IMR-90 (cell line): ENCODE results near the gene MECR. TPM values are rescaled to one million over a fixed set of nuclear protein-coding genes. Genes with fewer than 3 reads are reported as not detected.

Experiments used
- ATAC-seq: fragments of 200-7000 bp; cut with Tn5 transposase; 2 replicates; pipeline ENCODE4 v1.9.1; 2020; ENCODE audit warnings: low read depth, mild to moderate bottlenecking, moderate library complexity
- BruUV-seq: library from RNA; stranded (reverse); fragments of 400-500 nt; replicated peaks from 2 replicates; lab custom pipeline; 2021; lab: Mats Ljungman, UMichigan
- CTCF ChIA-PET: fragments of 300-600 bp; formaldehyde crosslinking; extraction: SDS; loops from one replicate; lab custom pipeline; 2021; ENCODE audit warnings: antibody characterized with exemption; lab: Yijun Ruan, JAX
- POLR2A ChIA-PET: fragments of 300-600 bp; sonication (Branson Sonifier 250); formaldehyde crosslinking; loops from one replicate; lab custom pipeline; 2022; ENCODE audit warnings: antibody characterized with exemption; ENCODE audit not compliant: unreplicated experiment; lab: Charles Lee
- DNase-seq: peaks from one replicate; pipeline ENCODE4 v3.0.0; 2013
- H2AFZ ChIP-seq: replicated peaks from 2 replicates; pipeline ENCODE3; 2013; ENCODE audit warnings: low read length, mild to moderate bottlenecking; ENCODE audit not compliant: poor library complexity
- H2AK5ac ChIP-seq: 2 replicates; pipeline ENCODE4 v1.6.1; 2013; ENCODE audit warnings: low read depth, low read length, inconsistent platforms
- H2AK9ac ChIP-seq: replicated peaks from 2 replicates; pipeline ENCODE3; 2013; ENCODE audit warnings: mild to moderate bottlenecking, low read depth, low read length, moderate library complexity; ENCODE audit not compliant: poor library complexity
- H2BK120ac ChIP-seq: 2 replicates; pipeline ENCODE4 v1.6.1; 2013; ENCODE audit warnings: low read depth, low read length, inconsistent platforms
- H2BK15ac ChIP-seq: 3 replicates; pipeline ENCODE4 v1.6.1; 2013; ENCODE audit warnings: low read depth, low read length, inconsistent platforms
- H2BK20ac ChIP-seq: 2 replicates; pipeline ENCODE4 v1.6.1; 2013; ENCODE audit warnings: low read depth, mild to moderate bottlenecking, inconsistent platforms, low read length, moderate library complexity
- H2BK5ac ChIP-seq: 2 replicates; pipeline ENCODE4 v1.6.1; 2013; ENCODE audit warnings: mild to moderate bottlenecking, low read depth, low read length, inconsistent platforms; ENCODE audit not compliant: poor library complexity, severe bottlenecking
- H3K14ac ChIP-seq: replicated peaks from 2 replicates; pipeline ENCODE4 v1.6.1; 2013; ENCODE audit warnings: low read depth, low read length, inconsistent platforms
- H3K18ac ChIP-seq: 2 replicates; pipeline ENCODE4 v1.6.1; 2013; ENCODE audit warnings: low read depth, low read length, control low read depth
- H3K23ac ChIP-seq: 2 replicates; pipeline ENCODE4 v1.6.1; 2013; ENCODE audit warnings: low read depth, low read length, inconsistent platforms
- H3K27ac ChIP-seq: 2 replicates; pipeline ENCODE4 v1.5.1; 2013; ENCODE audit warnings: mild to moderate bottlenecking, control low read depth, low read length; ENCODE audit not compliant: insufficient read depth
- H3K27me3 ChIP-seq: 2 replicates; pipeline ENCODE4 v1.6.1; 2013; ENCODE audit warnings: low read length; ENCODE audit not compliant: control insufficient read depth, insufficient read depth
- H3K36me3 ChIP-seq: 2 replicates; pipeline ENCODE4 v1.6.1; 2013; ENCODE audit warnings: low read length, mixed read lengths; ENCODE audit not compliant: control insufficient read depth, insufficient read depth
- H3K4ac ChIP-seq: 2 replicates; pipeline ENCODE4 v1.6.1; 2013; ENCODE audit warnings: low read depth, low read length, inconsistent platforms
- H3K4me1 ChIP-seq: 2 replicates; pipeline ENCODE4 v1.6.1; 2013; ENCODE audit warnings: low read length, mixed read lengths; ENCODE audit not compliant: control insufficient read depth, insufficient read depth
- H3K4me2 ChIP-seq: 2 replicates; pipeline ENCODE4 v1.6.1; 2013; ENCODE audit warnings: low read depth, mild to moderate bottlenecking, control low read depth, low read length, moderate library complexity
- H3K4me3 ChIP-seq: 2 replicates; pipeline ENCODE4 v1.5.1; 2013; ENCODE audit warnings: low read depth, mild to moderate bottlenecking, control low read depth, low read length, moderate library complexity; ENCODE audit not compliant: insufficient read depth
- H3K56ac ChIP-seq: 2 replicates; pipeline ENCODE4 v1.6.1; 2013; ENCODE audit warnings: low read length, inconsistent platforms; ENCODE audit not compliant: insufficient read depth; ENCODE audit errors: extremely low read depth
- H3K79me1 ChIP-seq, 2 experiments: 2 replicates each; pipeline ENCODE4 v1.6.1; 2013; ENCODE audit warnings: low read length in 2 of 2, inconsistent platforms in 1 of 2, low read depth in 1 of 2
- H3K9ac ChIP-seq: 2 replicates; pipeline ENCODE4 v1.6.1; 2013; ENCODE audit warnings: low read depth, low read length, control low read depth
- H3K9me1 ChIP-seq: 2 replicates; pipeline ENCODE4 v1.6.1; 2013; ENCODE audit warnings: low read length, inconsistent platforms; ENCODE audit not compliant: insufficient read depth
- H3K9me3 ChIP-seq: 2 replicates; pipeline ENCODE4 v1.6.1; 2013; ENCODE audit warnings: low read length; ENCODE audit not compliant: control insufficient read depth, insufficient read depth
- H4K20me1 ChIP-seq: 2 replicates; pipeline ENCODE4 v1.6.1; 2013; ENCODE audit warnings: low read length, inconsistent platforms; ENCODE audit not compliant: insufficient read depth
- H4K5ac ChIP-seq: 2 replicates; pipeline ENCODE4 v1.6.1; 2013; ENCODE audit warnings: mild to moderate bottlenecking, low read depth, low read length, control low read depth
- H4K8ac ChIP-seq, 2 experiments: 2 replicates each; pipeline ENCODE4 v1.6.1; 2013; ENCODE audit warnings: low read depth in 2 of 2, low read length in 2 of 2, control low read depth in 1 of 2, inconsistent platforms in 1 of 2
- H4K91ac ChIP-seq: 2 replicates; pipeline ENCODE4 v1.6.1; 2013; ENCODE audit warnings: low read depth, low read length, inconsistent platforms; ENCODE audit not compliant: insufficient read depth
- BHLHE40 ChIP-seq: fragments of 150-350 bp; IDR thresholded peaks from 2 replicates; pipeline ENCODE4 v1.6.1; 2016; ENCODE audit warnings: mild to moderate bottlenecking, low read depth, low read length
- CEBPB ChIP-seq: IDR thresholded peaks from 2 replicates; pipeline ENCODE4 v1.6.1; 2012; ENCODE audit warnings: low read depth, low read length, improper control_type of control experiment
- CHD1 ChIP-seq: IDR thresholded peaks from 2 replicates; pipeline ENCODE4 v1.6.1; 2012; ENCODE audit warnings: low read depth, low read length, improper control_type of control experiment
- CTCF ChIP-seq: conservative IDR thresholded peaks from 2 replicates; pipeline ENCODE4 v1.5.1; 2012; ENCODE audit warnings: mild to moderate bottlenecking, low read depth, low read length, improper control_type of control experiment
- FOS ChIP-seq: fragments of 150-350 bp; IDR thresholded peaks from 2 replicates; pipeline ENCODE4 v1.6.1; 2016; ENCODE audit warnings: low read depth, low read length
- MAFK ChIP-seq: IDR thresholded peaks from 2 replicates; pipeline ENCODE4 v1.6.1; 2012; ENCODE audit warnings: low read depth, low read length, improper control_type of control experiment
- MAZ ChIP-seq: IDR thresholded peaks from 2 replicates; pipeline ENCODE4 v1.6.1; 2012; ENCODE audit warnings: low read depth, mild to moderate bottlenecking, low read length, improper control_type of control experiment, moderate library complexity, borderline replicate concordance
- MXI1 ChIP-seq: IDR thresholded peaks from 2 replicates; pipeline ENCODE4 v1.6.1; 2012; ENCODE audit warnings: low read depth, mild to moderate bottlenecking, low read length, moderate library complexity, borderline replicate concordance
- NFE2L2 ChIP-seq: fragments of 150-350 bp; IDR thresholded peaks from 2 replicates; pipeline ENCODE4 v1.6.1; 2016; ENCODE audit warnings: low read depth, mild to moderate bottlenecking, low read length
- POLR2A ChIP-seq: IDR thresholded peaks from 2 replicates; pipeline ENCODE4 v1.6.1; 2012; ENCODE audit warnings: mild to moderate bottlenecking, low read depth, low read length
- RAD21 ChIP-seq: IDR thresholded peaks from 2 replicates; pipeline ENCODE4 v1.6.1; 2012; ENCODE audit warnings: low read length, improper control_type of control experiment
- RCOR1 ChIP-seq: IDR thresholded peaks from 2 replicates; pipeline ENCODE4 v1.6.1; 2012; ENCODE audit warnings: mild to moderate bottlenecking, low read length, improper control_type of control experiment; ENCODE audit not compliant: insufficient replicate concordance
- RFX5 ChIP-seq: IDR thresholded peaks from 2 replicates; pipeline ENCODE4 v1.8.0; 2012; ENCODE audit warnings: low read depth, mild to moderate bottlenecking, low read length, moderate library complexity
- SMC3 ChIP-seq: fragments of 150-350 bp; IDR thresholded peaks from 2 replicates; pipeline ENCODE4 v1.6.1; 2016; ENCODE audit warnings: low read depth, mild to moderate bottlenecking, antibody characterized with exemption, low read length, moderate library complexity
- USF2 ChIP-seq: fragments of 150-350 bp; IDR thresholded peaks from 2 replicates; pipeline ENCODE4 v1.6.1; 2017; ENCODE audit warnings: mild to moderate bottlenecking, antibody characterized with exemption, low read length, low read depth
- WGBS, 2 experiments: methylation state at CpG; one replicate each; pipeline versions ENCODE4 v1.1.5 to v1.1.7; 2013; ENCODE audit warnings: missing lambda C conversion rate in 2 of 2; ENCODE audit not compliant: insufficient read length in 1 of 2; ENCODE audit errors: extremely low coverage in 2 of 2; 5-methylcytosine and 5-hydroxymethylcytosine counted together
- dilution Hi-C: fragments of 300-500 bp; cut with HindIII; formaldehyde crosslinking; loops from one replicate; pipeline ENCODE4 v1.14.3; 2018; ENCODE audit warnings: low sequenced_read_pairs; ENCODE audit not compliant: unreplicated experiment
- in situ Hi-C: fragments of 300-500 bp; cut with MboI; formaldehyde crosslinking; loops from 3 replicates; pipeline ENCODE4 v1.14.3; 2019; ENCODE audit warnings: low sequenced_read_pairs, inconsistent platforms, mixed read lengths
- intact Hi-C: fragments of 100-400 bp; cut with micrococcal nuclease; formaldehyde crosslinking; loops from 2 replicates; pipeline ENCODE4 v1.10.0; 2022
- polyA plus RNA-seq, 3 experiments: library from polyadenylated mRNA; depleted of rRNA; stranded (reverse); fragments of >200 nt; gene quantifications; 2 replicates each; pipeline ENCODE4 v1.2.3, GENCODE V29; 2012; ENCODE audit warnings: low replicate concordance in 1 of 3
- total RNA-seq: library from RNA; depleted of rRNA; stranded (reverse); fragments of >200 nt; gene quantifications from 2 replicates; pipeline ENCODE4 v1.2.3, GENCODE V29; 2012
- TF ChIP-seq, protein P1 (sequence below): fragments of 150-350 bp; IDR thresholded peaks from 2 replicates; pipeline ENCODE4 v1.6.1; 2016; ENCODE audit warnings: low read depth, mild to moderate bottlenecking, low read length, moderate library complexity, borderline replicate concordance

MECR gene
- total and polyA plus RNA-seq, 2 of the 4 experiments (the other 2 are of a cell fraction): 20.3 to 24.8 TPM

GRCh38 chr1:29232387-29232786, 1.7 kb upstream of the MECR start:
- Histone ChIP-seq H4K8ac (no peak overlapping the region), H2AK5ac (no peak overlapping the region), H3K27me3 (peaks cover 4% of the 10 kb centered on the region; the same call in 1 of the 2 replicates), H3K56ac (no peak overlapping the region), H3K4me3 (no peak overlapping the region), H3K18ac (no peak overlapping the region), H3K4ac (no peak overlapping the region), H3K27ac (no peak overlapping the region), H2BK20ac (no peak overlapping the region), H2AFZ (no peak overlapping the region), H4K20me1 (no peaks in the 10 kb centered on the region; the same call in 1 of the 2 replicates), H3K36me3 (no peaks in the 10 kb centered on the region), H2BK120ac (no peak overlapping the region), H2BK15ac (no peak overlapping the region), H4K91ac (no peak overlapping the region), H3K4me2 (no peak overlapping the region), H3K14ac (no peak overlapping the region), H3K9me1 (no peaks in the 10 kb centered on the region; the same call in 1 of the 2 replicates), H2AK9ac (no peak overlapping the region), H3K4me1 (peaks cover 9% of the 10 kb centered on the region), H4K5ac (no peak overlapping the region), H3K23ac (no peak overlapping the region), H3K9ac (no peak overlapping the region), H3K9me3 (no peaks in the 10 kb centered on the region), H3K79me1 (peaks cover 23 to 28% of the 10 kb centered on the region in 2 experiments), H2BK5ac (no peak overlapping the region)
- ChIA-PET POLR2A (no interaction called here), CTCF (no interaction called here)
- DNase-seq (no peak), ATAC-seq (no peak)
- BruUV-seq: no TSS peak
- 43% methylated on average over 1 of the region's 3 CpGs; no CpG with 5 or more reads in 1 of the 2 experiments for WGBS, 2 experiments
- dilution Hi-C loops (no loop called here), intact Hi-C loops (no loop called here), in situ Hi-C loops (loop anchor here (10.0 kb wide), 1 partner anchor 1482 kb away; no protein-coding TSS in a partner anchor)
- TF ChIP-seq, protein P1, sequence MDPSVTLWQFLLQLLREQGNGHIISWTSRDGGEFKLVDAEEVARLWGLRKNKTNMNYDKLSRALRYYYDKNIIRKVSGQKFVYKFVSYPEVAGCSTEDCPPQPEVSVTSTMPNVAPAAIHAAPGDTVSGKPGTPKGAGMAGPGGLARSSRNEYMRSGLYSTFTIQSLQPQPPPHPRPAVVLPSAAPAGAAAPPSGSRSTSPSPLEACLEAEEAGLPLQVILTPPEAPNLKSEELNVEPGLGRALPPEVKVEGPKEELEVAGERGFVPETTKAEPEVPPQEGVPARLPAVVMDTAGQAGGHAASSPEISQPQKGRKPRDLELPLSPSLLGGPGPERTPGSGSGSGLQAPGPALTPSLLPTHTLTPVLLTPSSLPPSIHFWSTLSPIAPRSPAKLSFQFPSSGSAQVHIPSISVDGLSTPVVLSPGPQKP: no peak
- TF ChIP-seq USF2: no peak
- TF ChIP-seq NFE2L2: no peak
- no peak for TF ChIP-seq RFX5
- TF ChIP-seq POLR2A: no peak
- no peak for TF ChIP-seq MAFK
- TF ChIP-seq CTCF: no peak
- TF ChIP-seq RCOR1: no peak
- no peak for TF ChIP-seq CEBPB
- TF ChIP-seq FOS: no peak
- no peak for TF ChIP-seq RAD21
- no peak for TF ChIP-seq BHLHE40
- no peak for TF ChIP-seq MXI1
- TF ChIP-seq MAZ: no peak
- TF ChIP-seq SMC3: no peak
- TF ChIP-seq CHD1: no peak
